ENCODE data around the gene POLR2H.

GRCh38 chr3:184405075-184406030, 43.8 kb downstream of the POLR2H start:
- TF ChIP-seq CTCF (IDR thresholded peaks at IDR 0.05; ENCODE audit: low read depth, low read length, poor library complexity, severe bottlenecking) (no peak), EZH2phosphoT487 (IDR thresholded peaks at IDR 0.05; ENCODE audit: borderline replicate concordance, low read length) (no peak)

All from DOHH2 (cell line).